Stomach (tissue), 9 donors: Measurements from ENCODE around the gene MGAT5. TPM values are rescaled to one million over a fixed set of nuclear protein-coding genes. Genes with fewer than 3 reads are reported as not detected.

ENCODE experiments used
- DNase-seq, 2 donors: peaks; one replicate each; pipeline versions ENCODE4 v3.0.0 to v3.0.0-alpha.2; 2013 to 2019
- H3K27ac ChIP-seq, 5 donors: fragments of 200-600 bp in 4 of 5; sonication (generic) in 4 of 5; one replicate each; pipeline ENCODE4 v1.5.1; 2013 to 2019; ENCODE audit warnings: mild to moderate bottlenecking in 1 of 5, moderate library complexity in 1 of 5
- H3K27me3 ChIP-seq, 3 donors: fragments of 200-600 bp; sonication (generic); one replicate each; pipeline ENCODE4 v1.5.1; 2017 to 2019; ENCODE audit warnings: mixed run types in 1 of 3
- H3K36me3 ChIP-seq, 4 donors: fragments of 200-600 bp; sonication (generic); 1 replicate in 3 of 4; 2 replicates in 1 of 4; pipeline ENCODE4 v1.5.1; 2016 to 2019
- H3K4me1 ChIP-seq, 4 donors: fragments of 200-600 bp; sonication (generic); one replicate each; pipeline ENCODE4 v1.5.1; 2016 to 2019
- H3K4me3 ChIP-seq, 4 donors: fragments of 200-600 bp; sonication (generic) in 3 of 4; one replicate each; pipeline ENCODE4 v1.5.1; 2016 to 2019; ENCODE audit warnings: mild to moderate bottlenecking in 1 of 4
- H3K9me3 ChIP-seq, 4 donors: fragments of 200-600 bp; sonication (generic); one replicate each; pipeline ENCODE4 v1.5.1; 2016 to 2019
- CTCF ChIP-seq, 7 experiments: fragments of 450-650 bp in 4 of 7; fragments of 200-600 bp in 3 of 7; sonication (generic) in 3 of 7; IDR thresholded peaks; one replicate each; pipeline ENCODE4 v1.5.1; 2016 to 2019; ENCODE audit warnings: antibody characterized with exemption in 7 of 7, control low read depth in 2 of 7, mild to moderate bottlenecking in 1 of 7
- EP300 ChIP-seq: sonication (generic); formaldehyde crosslinking; IDR thresholded peaks from one replicate; pipeline ENCODE4 v1.6.1; 2017; ENCODE audit warnings: antibody characterized with exemption
- POLR2A ChIP-seq, 4 donors: fragments of 450-650 bp; IDR thresholded peaks; one replicate each; pipeline ENCODE4 v1.6.1; 2016; ENCODE audit warnings: antibody characterized with exemption in 4 of 4, control low read depth in 2 of 4, mild to moderate bottlenecking in 1 of 4, moderate library complexity in 1 of 4
- POLR2AphosphoS5 ChIP-seq, 3 donors: sonication (generic); formaldehyde crosslinking; IDR thresholded peaks; one replicate each; pipeline ENCODE4 v1.6.1; 2016; ENCODE audit warnings: antibody characterized with exemption in 3 of 3
- WGBS, 5 donors: extraction: QIAGEN DNeasy Blood & Tissue Kit in 3 of 5; methylation state at CpG; one replicate each; pipeline versions ENCODE4 v1.1.5 to v1.1.7; 2013 to 2018; 5-methylcytosine and 5-hydroxymethylcytosine counted together
- intact Hi-C: fragments of 100-400 bp; cut with DNase I; formaldehyde crosslinking; loops from one replicate; pipeline ENCODE4 v1.15.1; 2023; ENCODE audit warnings: low total_unique reads
- polyA plus RNA-seq, 3 donors: library from polyadenylated mRNA; stranded (reverse); fragments of 200-250 nt; gene quantifications; one replicate each; pipeline ENCODE4 v1.2.3, GENCODE V29; 2013
- total RNA-seq, 5 donors: library from RNA; depleted of rRNA; stranded (reverse); fragments of >200 nt; gene quantifications; one replicate each; pipeline versions ENCODE4 v1.1.0 to v1.2.3, GENCODE V29; 2014 to 2016
- donor health status: healthy with polysubstance abuse.
- donor health status: Bipolar disorder and iron deficiency.
- donor health status: healthy.

Gene MGAT5
- total and polyA plus RNA-seq, 8 donors, result 3.9 to 125 (median 46.0) TPM

- H3K4me1 ChIP-seq, result peaks cover 0 to 47% (median 22%) of the 10 kb centered on the region in 4 donors
- peak overlapping the region in 2 of 5 donors; percentile 2 to 32 for H3K27ac ChIP-seq
- 37 to 63% (median 46%) methylated on average over 6 of the region's 6 CpGs for WGBS, 5 donors
- peaks cover 0 to 33% (median 17%) of the 10 kb centered on the region in 4 donors for H3K36me3 ChIP-seq
- no peak for TF ChIP-seq EP300
- no peak for TF ChIP-seq POLR2A (IDR thresholded peaks at IDR 0.05)
- no peak for TF ChIP-seq POLR2AphosphoS5 (IDR thresholded peaks at IDR 0.05)
- TF ChIP-seq CTCF (IDR thresholded peaks at IDR 0.05), result no peak
- peak; percentile 35 to 58 for DNase-seq
- intact Hi-C loops, result no loop called here
- no peaks in the 10 kb centered on the region for H3K9me3 ChIP-seq
- H3K27me3 ChIP-seq, result no peaks in the 10 kb centered on the region
- H3K4me3 ChIP-seq, result no peak overlapping the region
Measured at GRCh38 chr2:134368009-134368817, 114.3 kb downstream of the MGAT5 start.

GRCh38 chr2:134369220-134369902 is 115.5 kb downstream of the MGAT5 start:
- Histone ChIP-seq H3K27ac (no peak overlapping the region), H3K9me3 (no peaks in the 10 kb centered on the region), H3K4me3 (no peak overlapping the region), H3K36me3 (peaks cover 0 to 23% (median 12%) of the 10 kb centered on the region in 4 donors), H3K4me1 (peaks cover 0 to 51% (median 24%) of the 10 kb centered on the region in 4 donors), H3K27me3 (no peaks in the 10 kb centered on the region)
- intact Hi-C loops, result no loop called here
- 54 to 92% (median 88%) methylated on average over 1 of the region's 1 CpG for WGBS, 5 donors
- TF ChIP-seq CTCF (IDR thresholded peaks at IDR 0.05), result no peak
- no peak for TF ChIP-seq POLR2AphosphoS5 (IDR thresholded peaks at IDR 0.05)
- TF ChIP-seq POLR2A (IDR thresholded peaks at IDR 0.05), result no peak
- TF ChIP-seq EP300, result no peak
- DNase-seq, result no peak

- no peak for TF ChIP-seq POLR2AphosphoS5 (IDR thresholded peaks at IDR 0.05)
- TF ChIP-seq EP300, result no peak
- no peak for TF ChIP-seq CTCF (IDR thresholded peaks at IDR 0.05)
- no peak for TF ChIP-seq POLR2A (IDR thresholded peaks at IDR 0.05)
- intact Hi-C loops, result no loop called here
- whole genome bisulfite sequencing, 5 donors, result 82 to 90% (median 83%) methylated on average over 10 of the region's 10 CpGs
- Histone ChIP-seq H3K4me1 (peaks cover 0 to 56% (median 27%) of the 10 kb centered on the region in 4 donors), H3K27ac (peak overlapping the region in 1 of 5 donors; percentile 7), H3K36me3 (peaks cover 0 to 22% (median 6%) of the 10 kb centered on the region in 4 donors), H3K27me3 (no peaks in the 10 kb centered on the region), H3K9me3 (no peaks in the 10 kb centered on the region), H3K4me3 (no peak overlapping the region)
- no peak for DNase-seq
Measured at GRCh38 chr2:134370655-134371445, 117.0 kb downstream of the MGAT5 start.

- TF ChIP-seq CTCF (IDR thresholded peaks at IDR 0.05) (no peak), POLR2AphosphoS5 (IDR thresholded peaks at IDR 0.05) (no peak)
- intact Hi-C loops, result no loop called here
- Histone ChIP-seq H3K9me3 (no peaks in the 10 kb centered on the region), H3K36me3 (peaks cover 0 to 21% (median 8%) of the 10 kb centered on the region in 4 donors), H3K4me1 (peaks cover 3 to 63% (median 30%) of the 10 kb centered on the region in 4 donors), H3K27ac (peak overlapping the region in 1 of 5 donors; percentile 41), H3K27me3 (no peaks in the 10 kb centered on the region), H3K4me3 (no peak overlapping the region)
- 84 to 94% (median 91%) methylated on average over 5 of the region's 5 CpGs for WGBS, 5 donors
- no peak for DNase-seq
Measured at GRCh38 chr2:134372141-134372540, 118.3 kb downstream of the MGAT5 start.
